Measurements from ENCODE around the gene PRDM15.

The PRDM15 gene

GRCh38 chr21:41761934-41762635, 117.1 kb downstream of the PRDM15 start:
- DNase-seq (ENCODE audit: extremely low spot score, insufficient read length, low read depth), result no peak
- no peak for FAIRE-seq

- FAIRE-seq (no peak), DNase-seq (ENCODE audit: extremely low spot score, insufficient read length, low read depth) (no peak)
These were observed 117.8 kb downstream of the PRDM15 start for GRCh38 chr21:41761211-41761933.

- no peak for FAIRE-seq
These were observed 118.7 kb downstream of the PRDM15 start for GRCh38 chr21:41760411-41760810.

GRCh38 chr21:41759926-41760325, 119.2 kb downstream of the PRDM15 start:
- FAIRE-seq (no peak), DNase-seq (ENCODE audit: extremely low spot score, insufficient read length, low read depth) (no peak)

More at GRCh38 chr21:41760411-41760810, 118.7 kb downstream of the PRDM15 start:
- no peak for DNase-seq (ENCODE audit: extremely low spot score, insufficient read length, low read depth)

- no peak for FAIRE-seq
- DNase-seq (ENCODE audit: extremely low spot score, insufficient read length, low read depth), result no peak
These were observed 119.8 kb downstream of the PRDM15 start for GRCh38 chr21:41759214-41759840.

- no peak for DNase-seq (ENCODE audit: extremely low spot score, insufficient read length, low read depth)
- FAIRE-seq, result no peak
These were observed 120.6 kb downstream of the PRDM15 start for GRCh38 chr21:41758550-41758949.

GRCh38 chr21:41755934-41756773, 123.0 kb downstream of the PRDM15 start:
- FAIRE-seq (no peak), DNase-seq (ENCODE audit: extremely low spot score, insufficient read length, low read depth) (no peak)

- FAIRE-seq, result no peak
- DNase-seq (ENCODE audit: extremely low spot score, insufficient read length, low read depth), result no peak
These were observed 123.7 kb downstream of the PRDM15 start for GRCh38 chr21:41755258-41755933.

GRCh38 chr21:41754479-41754891, 124.7 kb downstream of the PRDM15 start:
- FAIRE-seq, result no peak
- DNase-seq (ENCODE audit: extremely low spot score, insufficient read length, low read depth), result no peak

- FAIRE-seq (no peak), DNase-seq (ENCODE audit: extremely low spot score, insufficient read length, low read depth) (no peak)
These were observed 125.9 kb downstream of the PRDM15 start for GRCh38 chr21:41753006-41753898.

- no peak for DNase-seq (ENCODE audit: extremely low spot score, insufficient read length, low read depth)
- FAIRE-seq, result no peak
These were observed 126.9 kb downstream of the PRDM15 start for GRCh38 chr21:41752231-41752681.

- FAIRE-seq, result no peak
- DNase-seq (ENCODE audit: extremely low spot score, insufficient read length, low read depth), result no peak
These were observed 127.5 kb downstream of the PRDM15 start for GRCh38 chr21:41751611-41752011.

- no peak for FAIRE-seq
- DNase-seq (ENCODE audit: extremely low spot score, insufficient read length, low read depth), result no peak
These were observed 128.5 kb downstream of the PRDM15 start for GRCh38 chr21:41750532-41751151.

GRCh38 chr21:41750051-41750450, 129.1 kb downstream of the PRDM15 start:
- DNase-seq (ENCODE audit: extremely low spot score, insufficient read length, low read depth) (no peak), FAIRE-seq (no peak)

- DNase-seq (ENCODE audit: extremely low spot score, insufficient read length, low read depth) (no peak), FAIRE-seq (no peak)
These were observed 129.9 kb downstream of the PRDM15 start for GRCh38 chr21:41749286-41749685.
